HG03432 (cell line): ENCODE data around the gene NANOGP8.
"Not testable (repeated sequence)": the region's sequence is repeated elsewhere in the genome, so short reads cannot be mapped to it uniquely, and the experiment has no call there.

Source experiments
- ATAC-seq: cut with Tn5 transposase; IDR thresholded peaks from one replicate; pipeline ENCODE4 v1.9.1; 2021; ENCODE audit warnings: mild to moderate bottlenecking, moderate library complexity; ENCODE audit not compliant: unreplicated experiment

The NANOGP8 gene, protein sequence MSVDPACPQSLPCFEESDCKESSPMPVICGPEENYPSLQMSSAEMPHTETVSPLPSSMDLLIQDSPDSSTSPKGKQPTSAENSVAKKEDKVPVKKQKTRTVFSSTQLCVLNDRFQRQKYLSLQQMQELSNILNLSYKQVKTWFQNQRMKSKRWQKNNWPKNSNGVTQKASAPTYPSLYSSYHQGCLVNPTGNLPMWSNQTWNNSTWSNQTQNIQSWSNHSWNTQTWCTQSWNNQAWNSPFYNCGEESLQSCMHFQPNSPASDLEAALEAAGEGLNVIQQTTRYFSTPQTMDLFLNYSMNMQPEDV

DNA sequence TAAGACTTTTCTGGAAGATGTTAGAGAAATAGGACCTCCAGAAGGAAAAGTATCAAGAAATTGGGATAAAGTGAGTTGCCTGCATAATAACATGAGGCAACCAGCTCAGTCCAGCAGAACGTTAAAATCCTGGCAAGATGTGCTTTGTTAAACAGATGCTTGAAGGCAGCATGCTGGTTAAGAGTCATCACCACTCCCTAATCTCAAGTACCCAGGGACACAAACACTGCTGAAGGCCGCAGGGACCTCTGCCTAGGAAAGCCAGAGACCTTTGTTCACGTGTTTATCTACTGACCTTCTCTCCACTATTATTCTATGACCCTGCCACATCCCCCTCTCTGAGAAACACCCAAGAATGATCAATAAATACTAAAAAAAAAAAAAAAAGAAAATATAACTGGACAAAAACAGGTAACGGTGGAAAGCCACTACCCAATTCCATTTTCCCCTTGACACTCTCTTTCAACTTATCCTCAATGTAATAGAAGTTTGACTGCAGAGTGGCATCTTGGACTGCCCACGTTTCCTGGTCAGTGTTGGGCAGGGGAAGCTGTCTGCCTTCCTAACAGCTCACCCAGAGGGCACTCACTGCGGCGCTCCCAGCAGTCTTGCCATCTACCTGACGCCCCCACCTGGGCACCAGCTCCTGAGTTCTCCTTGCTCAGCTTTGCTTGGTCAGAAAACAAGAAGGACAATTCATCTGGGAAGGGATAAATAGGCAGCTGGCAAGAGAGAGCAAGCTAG is at the start of gene NANOGP8:
Gene NANOGP8, minus strand, starts transcription at position 120 of the 744 bp plus-strand sequence. CDS start 185 bp downstream, outside the sequence.
- ATAC-seq, result not testable (repeated sequence)

DNA sequence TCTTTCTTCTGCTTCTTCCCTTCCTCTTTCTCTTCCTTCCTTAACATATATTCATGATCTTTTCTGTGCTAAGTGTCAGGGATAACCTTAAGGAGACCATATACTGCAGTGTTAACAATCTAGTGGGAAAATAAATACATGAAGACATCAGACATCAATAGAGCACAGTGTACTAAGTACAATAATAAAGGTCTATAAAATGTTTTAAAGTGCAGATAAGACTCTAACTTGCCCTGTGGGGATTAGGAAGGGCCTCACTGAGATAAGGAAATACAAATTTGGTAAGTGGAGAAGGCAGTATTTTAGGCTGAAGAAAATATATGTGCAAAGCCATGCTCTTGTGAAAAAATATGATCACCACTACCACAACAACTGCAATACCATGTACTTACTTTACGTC is 49.2 kb upstream of the NANOGP8 start:
- no peak for ATAC-seq

DNA sequence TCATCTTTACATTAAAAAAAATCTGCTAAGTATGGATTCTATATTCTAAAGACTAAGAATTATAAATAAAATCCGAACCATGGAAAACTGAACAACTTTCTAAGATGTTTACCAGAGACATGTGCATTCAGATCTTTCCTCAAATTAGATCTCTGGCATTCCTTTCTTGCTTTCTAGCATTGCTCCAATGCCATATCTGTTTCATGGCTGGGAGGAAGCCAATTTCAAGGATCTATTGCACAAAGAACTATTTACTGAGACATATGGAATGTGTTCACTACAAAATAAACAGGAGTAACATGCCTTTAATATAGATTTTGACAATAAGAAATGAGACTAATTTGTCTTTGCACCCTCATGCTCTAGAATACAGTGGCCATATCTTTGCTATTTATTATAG is 45.1 kb upstream of the NANOGP8 start:
- no peak for ATAC-seq

DNA sequence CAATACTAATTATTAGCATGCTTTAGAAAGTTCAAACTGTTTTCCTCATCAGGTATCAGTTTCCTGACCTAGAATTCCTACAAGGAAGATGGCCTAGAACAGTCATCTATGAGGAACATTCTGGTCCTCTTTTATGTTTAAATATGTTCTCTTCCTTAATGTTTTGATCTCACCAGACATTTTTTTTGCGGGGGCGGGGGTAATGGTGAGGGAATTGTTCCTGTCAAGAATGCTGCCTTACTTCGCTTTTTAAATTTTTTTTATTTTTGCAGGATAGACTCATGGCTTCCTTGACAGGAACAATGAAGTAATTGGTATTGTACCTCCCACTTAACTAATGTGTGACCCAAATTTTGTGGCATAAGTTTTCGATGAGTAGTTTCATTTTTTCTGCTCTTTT is 44.3 kb upstream of the NANOGP8 start:
- no peak for ATAC-seq

DNA sequence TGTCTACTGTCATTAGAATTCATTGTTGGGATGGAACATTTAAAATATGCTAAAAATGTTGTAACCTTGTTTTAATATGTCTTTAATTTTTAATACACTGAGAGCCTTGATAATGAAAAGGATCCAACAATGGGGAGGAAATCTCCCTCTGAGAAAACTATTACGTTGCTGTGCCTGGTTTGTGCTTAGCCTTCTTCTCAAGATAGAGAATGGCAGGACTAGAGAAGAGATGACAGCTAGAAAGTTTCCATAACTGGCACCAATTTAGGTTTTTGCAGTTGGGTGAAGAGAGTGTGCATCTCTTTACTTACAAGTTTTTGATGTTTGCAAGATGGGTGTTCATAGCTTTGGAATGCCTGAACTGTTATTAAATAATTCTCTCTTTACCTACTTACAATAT is 42.6 kb upstream of the NANOGP8 start:
- ATAC-seq, result no peak

DNA sequence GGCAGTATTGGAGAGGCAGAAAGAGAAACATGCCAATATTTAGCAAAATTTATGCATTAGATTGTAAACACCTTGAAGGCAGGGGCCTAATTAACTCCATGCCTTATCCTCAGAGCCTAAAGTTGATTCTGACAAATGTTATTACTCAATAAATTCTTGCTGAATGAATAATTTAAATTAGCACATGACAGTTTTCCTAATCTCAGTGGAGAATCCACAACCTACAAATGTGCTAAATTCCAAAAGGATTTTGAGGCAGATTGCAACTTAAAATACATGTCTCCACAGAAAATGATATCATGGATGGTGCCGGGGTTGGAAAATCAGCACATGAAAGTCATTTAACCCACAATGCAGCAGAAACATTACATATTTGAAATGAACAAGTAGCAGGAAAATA is 41.1 kb upstream of the NANOGP8 start:
- ATAC-seq, result no peak

DNA sequence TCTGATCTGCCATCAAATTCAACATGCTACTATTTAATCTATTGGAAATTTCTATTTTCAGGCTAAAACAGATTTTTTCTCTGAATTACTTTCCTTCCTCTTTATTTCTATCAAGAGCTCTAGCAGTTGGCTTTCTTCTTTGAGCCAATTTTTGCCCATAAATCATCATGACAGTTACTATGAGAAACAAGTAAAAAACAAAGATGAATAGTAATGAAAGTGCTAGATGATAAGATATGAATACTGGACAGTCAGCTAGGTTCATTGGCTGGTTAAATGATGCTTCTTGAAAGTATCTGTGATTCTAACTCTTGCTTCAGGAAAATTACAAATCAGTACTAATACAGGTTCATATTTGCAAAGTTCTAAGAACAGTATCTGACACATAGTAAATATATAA is 38.6 kb upstream of the NANOGP8 start:
- no peak for ATAC-seq

DNA sequence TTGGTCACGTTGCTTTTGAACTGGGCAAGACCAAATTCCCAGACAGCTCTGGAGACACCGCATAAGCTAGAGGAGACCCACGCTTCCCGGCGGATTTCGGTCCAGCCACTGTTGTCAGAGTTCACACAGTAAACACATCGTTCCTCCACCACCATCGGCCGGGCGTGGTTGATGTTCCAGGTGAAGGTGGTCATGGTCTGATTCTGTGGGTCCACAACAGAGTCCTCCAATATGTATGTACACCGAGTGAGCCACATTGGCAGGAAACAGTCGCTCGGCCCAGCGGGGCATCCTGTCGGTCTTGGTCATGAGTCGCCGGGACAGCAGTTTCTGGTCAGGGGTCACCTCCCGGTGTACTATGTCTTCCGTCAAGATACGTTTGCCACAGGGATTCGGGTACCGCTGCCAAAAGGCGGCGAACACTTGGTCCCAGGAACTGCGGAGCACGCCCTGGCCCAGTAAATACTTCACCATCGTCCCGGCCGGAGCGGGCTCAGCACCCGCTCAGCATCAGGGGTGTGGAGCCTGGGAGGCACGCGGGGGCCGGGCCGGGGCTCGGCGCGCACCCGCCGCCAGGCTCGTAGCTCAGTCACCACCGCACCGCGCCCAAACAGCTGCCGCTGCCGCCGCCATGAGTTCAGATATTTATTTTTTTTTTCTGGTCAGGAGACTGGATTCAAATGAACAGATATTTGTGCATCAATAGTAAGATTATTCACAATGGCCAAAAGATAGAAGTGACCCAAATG is 36.7 kb upstream of the NANOGP8 start:
- no peak for ATAC-seq

DNA sequence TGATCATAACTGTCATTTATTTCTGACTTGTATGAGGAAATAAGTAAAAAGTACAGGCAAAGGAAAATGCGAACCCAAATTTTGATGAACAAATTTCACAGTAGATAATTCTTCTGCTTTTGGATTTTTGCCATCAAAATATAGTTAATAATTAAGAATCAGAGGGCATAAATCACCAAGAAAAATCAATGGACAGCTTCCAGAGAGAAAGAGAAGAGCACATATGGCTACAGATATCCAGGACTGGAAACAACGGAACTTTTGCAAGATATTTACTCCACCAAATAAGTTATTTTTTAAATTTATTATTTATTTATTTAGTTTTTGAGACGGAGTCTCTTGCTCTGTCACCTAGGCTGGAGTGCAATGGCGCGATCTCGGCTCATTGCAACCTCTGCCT is 35.1 kb upstream of the NANOGP8 start:
- no peak for ATAC-seq

DNA sequence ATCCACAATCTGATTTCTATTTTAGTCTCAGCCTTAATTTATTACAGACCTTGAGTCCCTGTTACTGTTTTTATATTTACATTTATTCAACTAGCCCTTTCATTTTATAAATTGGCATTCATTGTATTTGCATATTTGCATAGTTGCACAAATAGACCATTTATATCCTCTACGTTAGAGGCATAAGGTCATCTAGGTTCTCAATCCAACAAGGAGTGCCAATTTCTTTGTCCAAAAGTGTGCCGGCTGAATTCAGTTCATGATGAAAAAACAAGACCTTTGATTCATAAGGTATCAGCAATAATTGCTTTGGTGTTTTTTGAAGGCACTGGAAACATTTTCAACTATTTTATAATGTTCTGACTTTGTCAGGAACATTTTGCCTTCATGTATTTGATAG is 33.9 kb upstream of the NANOGP8 start:
- ATAC-seq, result no peak

DNA sequence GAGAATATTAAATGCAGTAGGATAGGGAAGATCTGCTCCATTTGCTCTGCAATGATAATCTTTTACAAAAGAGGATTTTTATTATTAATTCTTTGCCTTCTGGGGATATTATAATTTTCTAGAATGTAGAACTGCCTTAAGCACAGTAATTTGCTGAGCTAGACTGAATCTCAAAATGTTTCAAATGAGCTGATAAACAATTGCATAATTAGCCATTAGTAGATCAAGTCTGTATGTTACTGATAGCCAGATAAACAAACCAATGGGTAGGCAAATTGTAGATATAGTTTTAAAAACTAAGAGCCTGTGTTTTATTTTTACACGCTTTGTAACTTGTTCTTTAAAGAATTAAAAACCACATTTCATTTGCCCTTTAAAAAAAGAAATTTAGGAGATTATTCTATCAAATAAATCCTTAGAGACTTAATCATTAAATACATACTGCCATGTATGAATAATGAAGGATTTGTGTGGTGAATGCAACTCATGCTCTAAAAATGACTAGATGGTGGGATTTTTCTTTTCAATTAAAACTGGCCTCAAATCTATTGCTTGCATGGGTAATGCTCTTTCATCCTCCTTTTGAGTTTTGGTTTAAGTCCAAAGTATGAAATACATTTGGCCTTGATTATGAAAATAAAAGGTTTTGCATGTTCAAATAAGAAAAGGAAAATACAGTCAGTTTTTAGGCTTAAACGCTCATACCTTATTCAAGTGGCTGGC is 32.6 kb upstream of the NANOGP8 start:
- no peak for ATAC-seq

DNA sequence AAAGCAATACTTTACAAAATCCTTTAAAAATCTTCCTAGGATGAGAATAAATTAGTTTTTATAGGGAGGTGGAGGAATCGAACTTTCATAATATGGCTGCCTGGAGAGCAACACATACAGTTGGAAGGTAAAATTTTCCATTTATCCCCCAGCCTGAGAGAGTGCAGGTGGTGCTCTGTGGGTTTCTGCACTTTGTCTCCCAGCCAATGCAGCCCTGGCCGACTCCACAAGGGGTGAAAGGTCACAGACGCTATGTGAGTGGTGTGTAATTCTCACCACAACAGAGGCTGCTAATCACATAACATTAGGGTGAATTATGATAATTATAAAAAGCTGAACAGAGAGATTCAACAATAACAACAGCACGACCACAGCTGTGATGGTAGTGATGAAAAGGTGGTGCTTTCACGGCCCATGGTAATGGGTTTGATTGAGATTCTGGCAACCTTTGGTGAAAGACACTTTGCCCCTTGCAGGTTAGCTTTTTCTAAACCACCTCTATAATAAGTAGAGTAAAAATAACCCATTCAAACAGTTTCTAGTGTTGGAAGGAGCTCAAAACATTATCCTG is 30.1 kb upstream of the NANOGP8 start:
- ATAC-seq, result no peak

DNA sequence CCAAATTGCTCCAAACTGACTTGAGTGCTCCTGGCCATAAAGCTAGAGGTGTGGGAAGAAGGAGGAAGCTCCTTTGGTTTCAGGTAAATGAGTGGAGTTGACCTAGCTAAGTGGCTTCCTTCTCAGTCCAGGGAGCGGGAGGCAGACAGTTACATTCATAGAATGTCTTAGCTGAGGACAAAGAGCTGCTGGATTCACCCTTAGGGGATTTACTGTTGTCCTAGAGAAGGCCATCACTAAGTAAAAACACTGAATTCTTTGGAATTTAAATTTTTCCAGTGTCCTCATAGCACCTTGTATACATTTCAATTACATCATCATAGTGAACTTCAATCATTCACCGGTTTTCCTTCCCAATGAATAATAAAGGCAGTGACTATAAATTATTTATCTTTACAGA is 27.3 kb upstream of the NANOGP8 start:
- ATAC-seq, result no peak

DNA sequence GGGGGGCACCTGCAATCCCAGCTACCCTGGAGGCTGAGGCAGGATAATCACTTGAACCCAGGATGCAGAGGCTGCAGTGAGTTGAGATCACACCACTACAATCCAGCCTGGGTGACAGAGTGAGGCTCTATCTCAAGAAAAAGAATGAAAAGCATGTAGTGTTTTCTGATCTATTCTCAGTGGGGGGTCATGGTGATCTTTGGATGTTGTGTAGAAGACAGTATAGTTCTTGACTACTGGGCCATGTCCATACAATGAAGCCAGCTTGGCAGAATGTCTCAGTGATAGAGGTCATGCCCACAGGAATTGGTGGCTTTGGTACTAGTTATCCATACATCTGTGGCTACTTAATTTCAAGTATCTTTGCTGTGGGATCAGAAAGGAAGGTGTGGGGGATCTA is 26.8 kb upstream of the NANOGP8 start:
- ATAC-seq, result no peak

DNA sequence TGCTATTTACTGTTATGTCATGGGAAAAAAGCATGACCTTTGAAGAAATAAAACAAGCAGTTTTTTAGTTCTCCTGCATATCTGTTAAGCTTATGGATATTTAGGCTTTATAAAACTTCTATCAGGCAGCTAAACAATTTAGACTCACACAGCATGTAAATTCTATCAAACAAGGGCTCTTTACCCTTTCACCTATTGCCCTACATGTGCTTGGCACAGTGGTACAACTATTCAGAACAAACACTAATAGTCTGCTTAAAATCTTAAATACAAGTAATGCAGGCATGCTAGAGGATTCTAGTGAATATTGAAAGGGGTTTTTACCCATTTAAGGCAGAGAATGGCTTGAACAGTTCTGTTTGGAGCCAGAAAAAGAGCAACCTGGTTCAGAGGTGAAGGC is 23.4 kb upstream of the NANOGP8 start:
- ATAC-seq, result no peak

DNA sequence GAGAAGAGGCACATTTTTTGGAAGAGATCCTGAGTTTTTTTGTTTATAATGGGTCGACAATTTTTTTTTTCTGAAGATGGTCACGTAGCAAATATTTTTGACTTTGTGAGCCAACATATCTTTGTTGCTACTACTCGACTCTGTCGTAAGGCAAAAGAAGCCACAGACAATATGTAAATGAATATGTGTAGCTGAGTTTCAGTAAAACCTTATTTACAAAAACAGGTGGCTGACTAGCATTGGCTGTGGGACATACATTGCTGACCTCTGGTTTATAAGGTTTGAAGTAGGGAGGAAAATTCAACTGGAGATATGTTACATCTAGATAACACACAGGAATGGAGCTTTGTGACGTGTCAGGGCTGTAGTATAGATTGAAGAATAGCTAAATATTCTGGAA is 22.5 kb upstream of the NANOGP8 start:
- no peak for ATAC-seq

DNA sequence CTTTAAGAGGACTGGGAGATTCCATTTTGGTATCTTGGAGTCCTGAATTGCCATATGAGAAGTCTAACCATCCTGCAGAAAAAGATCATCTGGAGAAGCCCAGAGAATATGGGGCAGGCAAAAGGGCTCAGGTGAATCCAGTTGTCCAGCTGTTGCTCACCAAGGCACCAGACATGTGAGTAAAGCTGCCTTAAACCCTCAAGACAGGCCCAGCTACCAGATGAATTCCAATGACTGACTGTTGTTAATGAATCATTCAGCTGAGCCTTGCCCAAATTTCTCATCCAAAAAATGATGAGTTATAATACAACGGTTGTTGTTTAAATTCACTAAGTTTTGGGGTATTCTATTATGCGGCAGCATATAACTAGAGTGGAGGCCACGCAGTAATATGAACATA is 22.0 kb upstream of the NANOGP8 start:
- no peak for ATAC-seq

DNA sequence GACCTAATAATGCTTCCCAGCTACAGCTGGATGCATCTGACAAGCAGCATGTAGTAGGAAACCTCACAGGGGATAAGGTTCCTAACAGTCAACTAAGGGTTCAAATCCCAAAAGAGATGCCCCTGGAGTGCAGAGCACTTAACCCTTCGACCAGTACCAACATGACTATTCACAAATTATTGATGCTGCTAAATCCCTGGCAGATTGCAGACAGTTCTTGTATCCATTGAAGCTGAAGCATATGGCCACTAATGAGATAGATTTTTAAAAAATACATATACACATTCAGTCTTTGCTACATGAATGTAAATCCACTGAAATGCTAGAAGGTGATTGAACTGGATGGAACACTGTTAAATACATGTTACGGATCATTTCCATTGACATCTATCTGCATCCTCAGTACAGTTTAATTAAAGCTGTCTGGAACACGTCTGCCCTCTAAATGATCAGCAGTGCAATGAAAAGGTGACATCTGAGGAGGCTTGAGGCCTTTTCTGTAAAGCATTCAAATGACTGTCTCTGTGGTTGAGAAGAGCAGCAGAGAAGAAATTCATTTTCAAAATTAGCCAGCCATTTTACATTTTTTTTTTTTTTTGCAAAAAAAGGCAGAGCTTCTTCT is 19.5 kb upstream of the NANOGP8 start:
- no peak for ATAC-seq

DNA sequence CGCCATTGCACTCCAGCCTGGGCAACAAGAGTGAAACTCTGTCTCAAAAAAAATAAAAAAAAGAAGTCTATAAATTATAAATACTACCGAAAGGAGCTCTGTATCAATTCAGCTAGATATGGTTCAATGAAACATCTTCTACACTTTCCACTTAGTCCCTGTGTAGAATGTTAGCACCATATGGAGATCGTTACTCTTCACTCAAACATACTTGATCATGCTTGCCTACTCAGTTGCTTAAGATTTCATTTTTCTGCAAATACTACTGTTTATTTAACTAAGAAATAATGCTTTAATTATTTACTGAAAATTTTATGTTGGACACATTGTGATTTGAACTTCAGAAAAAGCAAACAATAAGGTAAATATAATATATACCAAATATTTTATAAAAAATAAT is 17.1 kb upstream of the NANOGP8 start:
- no peak for ATAC-seq

DNA sequence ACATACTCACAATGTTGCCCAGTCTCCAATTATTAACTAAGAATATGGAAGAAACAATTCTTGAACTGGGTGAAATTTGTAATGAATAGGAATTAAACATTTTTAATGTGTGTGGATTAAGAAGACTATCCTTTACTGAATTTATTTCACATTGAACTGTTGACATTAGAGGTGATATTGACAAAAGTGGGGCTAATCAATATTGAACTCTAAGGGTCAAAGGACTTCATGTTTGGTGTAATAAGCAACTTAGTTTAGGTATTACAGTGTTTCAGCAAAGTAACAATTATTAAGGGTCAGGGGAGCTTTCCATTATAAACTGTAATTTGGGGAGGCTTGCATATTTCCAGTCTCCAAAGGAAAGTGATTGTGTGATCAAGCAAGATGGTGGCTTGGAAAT is 16.2 kb upstream of the NANOGP8 start:
- ATAC-seq, result no peak
